B cell (primary cell): ENCODE data around the gene DPEP2. TPM values are rescaled to one million over a fixed set of nuclear protein-coding genes. Genes with fewer than 3 reads are reported as not detected.
A peak's percentile ranks its signal among the peaks of the same experiment; 100 is the strongest.

ENCODE experiments used
- ATAC-seq: fragments of 200-7000 bp; cut with Tn5 transposase; one replicate; pipeline ENCODE4 v1.10.0; 2021; ENCODE audit warnings: low read depth, mild to moderate bottlenecking, moderate number of reproducible peaks, moderate library complexity
- CTCF ChIA-PET: fragments of 350-600 bp; sonication (Branson Sonifier 250); formaldehyde crosslinking; loops from one replicate; lab custom pipeline; 2021; ENCODE audit warnings: antibody characterized with exemption, inconsistent platforms; lab: Charles Lee
- POLR2A ChIA-PET: fragments of 350-600 bp; sonication (Branson Sonifier 250); formaldehyde crosslinking; loops from one replicate; lab custom pipeline; 2021; ENCODE audit warnings: antibody characterized with exemption; lab: Charles Lee
- DNase-seq: peaks from one replicate; pipeline ENCODE4 v3.0.0; 2013
- H2AFZ ChIP-seq: 2 replicates; pipeline ENCODE4 v1.6.1; 2012; ENCODE audit warnings: mild to moderate bottlenecking, low read depth, low read length; ENCODE audit not compliant: insufficient read depth, poor library complexity, severe bottlenecking
- H3K27ac ChIP-seq, 2 donors: 1 replicate in 1 of 2; 2 replicates in 1 of 2; pipeline ENCODE4 v1.5.1; 2012 to 2013; ENCODE audit warnings: low read length in 2 of 2, mild to moderate bottlenecking in 2 of 2, moderate library complexity in 1 of 2
- H3K27me3 ChIP-seq, 4 experiments: fragments of 200-600 bp in 1 of 4; sonication (generic) in 1 of 4; replicated peaks in 1 of 4; 1 replicate in 2 of 4; 2 replicates in 2 of 4; pipeline versions ENCODE4 v1.6.1 to v1.7.0; 2013 to 2016; ENCODE audit warnings: low read length in 3 of 4, mild to moderate bottlenecking in 2 of 4, mixed read lengths in 1 of 4, moderate library complexity in 1 of 4; ENCODE audit not compliant: insufficient read depth in 4 of 4, control insufficient read depth in 3 of 4; ENCODE audit errors: control extremely low read depth in 1 of 4
- H3K36me3 ChIP-seq, 2 experiments: replicated peaks in 1 of 2; 1 replicate in 1 of 2; 2 replicates in 1 of 2; pipeline versions ENCODE4 v1.6.1 to v1.7.1; 2013; ENCODE audit warnings: low read length in 1 of 2; ENCODE audit not compliant: insufficient read depth in 2 of 2, control insufficient read depth in 1 of 2; ENCODE audit errors: control extremely low read depth in 1 of 2, extremely low read depth in 1 of 2
- H3K4me1 ChIP-seq, 2 donors: fragments of 200-600 bp in 1 of 2; sonication (generic) in 1 of 2; 1 replicate in 1 of 2; 2 replicates in 1 of 2; pipeline versions ENCODE4 v1.5.1 to v1.6.1; 2013 to 2017; ENCODE audit warnings: low read length in 2 of 2; ENCODE audit not compliant: control insufficient read depth in 2 of 2, insufficient read depth in 2 of 2
- H3K4me2 ChIP-seq: replicated peaks from 2 replicates; pipeline ENCODE3; 2012; ENCODE audit warnings: mild to moderate bottlenecking, low read depth, low read length; ENCODE audit not compliant: poor library complexity, severe bottlenecking
- H3K4me3 ChIP-seq, 5 experiments: fragments of 200-600 bp in 1 of 5; sonication (generic) in 1 of 5; 1 replicate in 3 of 5; 2 replicates in 2 of 5; pipeline versions ENCODE4 v1.5.1 to v1.7.0; 2011 to 2016; ENCODE audit warnings: low read length in 4 of 5, mild to moderate bottlenecking in 4 of 5, low read depth in 2 of 5, control low read depth in 1 of 5, moderate library complexity in 1 of 5; ENCODE audit not compliant: insufficient read depth in 1 of 5; ENCODE audit errors: control extremely low read depth in 1 of 5, extremely low read depth in 1 of 5
- H3K79me2 ChIP-seq: fragments of 200-600 bp; sonication (generic); one replicate; pipeline ENCODE4 v1.6.0; 2016; ENCODE audit warnings: low read length; ENCODE audit not compliant: control insufficient read depth, insufficient read depth
- H3K9ac ChIP-seq: fragments of 200-600 bp; sonication (generic); 2 replicates; pipeline ENCODE4 v1.6.1; 2017; ENCODE audit warnings: mild to moderate bottlenecking, low read length, moderate library complexity
- H3K9me3 ChIP-seq, 3 donors: one replicate each; pipeline versions ENCODE4 v1.6.1 to v1.7.1; 2013; ENCODE audit warnings: low read length in 2 of 3; ENCODE audit not compliant: control insufficient read depth in 2 of 3, insufficient read depth in 1 of 3; ENCODE audit errors: control extremely low read depth in 1 of 3
- H4K20me1 ChIP-seq: 2 replicates; pipeline ENCODE4 v1.6.0; 2012; ENCODE audit warnings: mild to moderate bottlenecking, low read length; ENCODE audit not compliant: insufficient read depth, control insufficient read depth, poor library complexity, severe bottlenecking
- H3K27ac Mint-ChIP-seq: one replicate; pipeline ENCODE4 v1.8.0; 2021; ENCODE audit warnings: mixed read lengths
- H3K27me3 Mint-ChIP-seq: one replicate; pipeline ENCODE4 v1.8.0; 2021; ENCODE audit warnings: mixed read lengths
- H3K4me1 Mint-ChIP-seq: one replicate; pipeline ENCODE4 v1.8.0; 2021; ENCODE audit warnings: mixed read lengths
- H3K4me3 Mint-ChIP-seq: one replicate; pipeline ENCODE4 v1.8.0; 2021; ENCODE audit warnings: mixed read lengths
- H3K9me3 Mint-ChIP-seq: one replicate; pipeline ENCODE4 v1.8.0; 2022; ENCODE audit warnings: mixed read lengths; ENCODE audit not compliant: insufficient read depth
- CTCF ChIP-seq: fragments of 200-600 bp; IDR thresholded peaks from one replicate; pipeline ENCODE4 v1.8.0; 2022; ENCODE audit warnings: antibody characterized with exemption, mild to moderate bottlenecking
- EZH2 ChIP-seq: IDR thresholded peaks from 2 replicates; pipeline ENCODE4 v1.6.1; 2012; ENCODE audit warnings: borderline replicate concordance, low read depth, mild to moderate bottlenecking, moderate library complexity, low read length; ENCODE audit not compliant: insufficient read depth, poor library complexity, severe bottlenecking
- WGBS: methylation state at CpG from one replicate; pipeline ENCODE4 v1.1.5; 2013; ENCODE audit warnings: missing lambda C conversion rate; ENCODE audit not compliant: insufficient coverage; 5-methylcytosine and 5-hydroxymethylcytosine counted together
- intact Hi-C: fragments of 100-400 bp; cut with micrococcal nuclease; formaldehyde crosslinking; loops from one replicate; pipeline ENCODE4 v1.10.0; 2022
- polyA plus RNA-seq: library from polyadenylated mRNA; depleted of rRNA; stranded (reverse); fragments of >200 nt; gene quantifications from 2 replicates; pipeline ENCODE4 v1.2.3, GENCODE V29; 2012
- total RNA-seq, 2 donors: library from RNA; stranded (reverse); fragments of 120-200 nt in 1 of 2; gene quantifications; 1 replicate in 1 of 2; 2 replicates in 1 of 2; pipeline versions ENCODE4 v1.2.3 to v1.2.4, GENCODE V29; 2013 to 2022

Gene DPEP2
- total and polyA plus RNA-seq, 2 donors (not counting 1 experiment from before 2014, with no cell fraction given) = 123 to 150 TPM

- intact Hi-C loops = loop anchor here (1.0 to 5.0 kb wide), 9 partner anchors 7 to 475 kb away; partner anchors contain the start of genes DDX28, DUS2, PSKH1 and PSMB10
- H3K27ac Mint-ChIP-seq = peak overlapping the region; percentile 99
- H3K4me1 Mint-ChIP-seq = peaks cover 67% of the 10 kb centered on the region
- peaks cover 43 to 53% of the 10 kb centered on the region in 2 donors for H3K4me1 ChIP-seq
- no peak for DNase-seq
- peaks cover 0 to 4% (median 0%) of the 10 kb centered on the region in 3 donors for H3K9me3 ChIP-seq
- H3K27ac ChIP-seq = peak overlapping the region; percentile 86 to 89
- H3K27me3 ChIP-seq = no peaks in the 10 kb centered on the region
- CTCF ChIA-PET = interaction anchor here (0.6 to 28.7 kb wide), 9 partner anchors 9 to 412 kb away, joined by 3 to 320 read pairs (median 7); partner anchors contain the start of genes DDX28 and DUS2
- peaks cover 10% of the 10 kb centered on the region for H4K20me1 ChIP-seq
- TF ChIP-seq EZH2 = no peak
- no peak for TF ChIP-seq CTCF
- POLR2A ChIA-PET = interaction anchor here (0.6 to 1.2 kb wide), 3 partner anchors 13 to 134 kb away, joined by 3 to 6 read pairs (median 3); no protein-coding TSS in a partner anchor
- 64% methylated on average over 18 of the region's 20 CpGs for WGBS
- H3K4me3 ChIP-seq = peak overlapping the region in 2 of 5 experiments; percentile 18 to 28
- H3K27me3 Mint-ChIP-seq = no peaks in the 10 kb centered on the region
- peak overlapping the region; percentile 54 for H3K9ac ChIP-seq
- H3K4me2 ChIP-seq = peak overlapping the region; percentile 77
- no peak for ATAC-seq
- peaks cover 48% of the 10 kb centered on the region for H3K79me2 ChIP-seq
- H2AFZ ChIP-seq = peak overlapping the region; percentile 40
- H3K9me3 Mint-ChIP-seq = no peaks in the 10 kb centered on the region
- H3K4me3 Mint-ChIP-seq = peak overlapping the region; percentile 82
- peaks cover 0 to 21% of the 10 kb centered on the region in 2 experiments for H3K36me3 ChIP-seq
Measured at GRCh38 chr16:67992661-67993206, 6.5 kb downstream of the DPEP2 start.

- Mint-ChIP-seq H3K27ac (peak overlapping the region; percentile 74), H3K4me1 (peaks cover 54% of the 10 kb centered on the region), H3K27me3 (no peaks in the 10 kb centered on the region), H3K4me3 (no peak overlapping the region), H3K9me3 (no peaks in the 10 kb centered on the region)
- ATAC-seq (no peak), DNase-seq (no peak)
- H2AFZ ChIP-seq = no peak overlapping the region
- intact Hi-C loops = loop anchor here (5.0 kb wide), 2 partner anchors 98 to 473 kb away; partner anchors contain the start of gene PSKH1
- H3K27me3 ChIP-seq = no peaks in the 10 kb centered on the region
- H3K4me3 ChIP-seq = no peak overlapping the region
- no peak overlapping the region for H3K9ac ChIP-seq
- POLR2A ChIA-PET = interaction anchor here (1.9 kb wide), 1 partner anchor 9 kb away, joined by 5 read pairs; the partner anchor contains the start of gene DPEP2
- CTCF ChIA-PET = interaction anchor here (28.7 kb wide), 1 partner anchor 52 kb away, joined by 320 read pairs; no protein-coding TSS in a partner anchor
- H4K20me1 ChIP-seq = peaks cover 10% of the 10 kb centered on the region
- H3K9me3 ChIP-seq = no peaks in the 10 kb centered on the region
- H3K27ac ChIP-seq = peak overlapping the region in 1 of 2 donors; percentile 43
- no peak for TF ChIP-seq CTCF
- TF ChIP-seq EZH2 = no peak
- peaks cover 31% of the 10 kb centered on the region for H3K79me2 ChIP-seq
- peaks cover 25 to 38% of the 10 kb centered on the region in 2 donors for H3K4me1 ChIP-seq
- no peak overlapping the region for H3K4me2 ChIP-seq
- WGBS = 84% methylated on average over 5 of the region's 6 CpGs
- peaks cover 0 to 16% of the 10 kb centered on the region in 2 experiments for H3K36me3 ChIP-seq
Measured at GRCh38 chr16:67990018-67990386, 9.3 kb downstream of the DPEP2 start.
